ENCODE results near the gene LRRK1.

DNA sequence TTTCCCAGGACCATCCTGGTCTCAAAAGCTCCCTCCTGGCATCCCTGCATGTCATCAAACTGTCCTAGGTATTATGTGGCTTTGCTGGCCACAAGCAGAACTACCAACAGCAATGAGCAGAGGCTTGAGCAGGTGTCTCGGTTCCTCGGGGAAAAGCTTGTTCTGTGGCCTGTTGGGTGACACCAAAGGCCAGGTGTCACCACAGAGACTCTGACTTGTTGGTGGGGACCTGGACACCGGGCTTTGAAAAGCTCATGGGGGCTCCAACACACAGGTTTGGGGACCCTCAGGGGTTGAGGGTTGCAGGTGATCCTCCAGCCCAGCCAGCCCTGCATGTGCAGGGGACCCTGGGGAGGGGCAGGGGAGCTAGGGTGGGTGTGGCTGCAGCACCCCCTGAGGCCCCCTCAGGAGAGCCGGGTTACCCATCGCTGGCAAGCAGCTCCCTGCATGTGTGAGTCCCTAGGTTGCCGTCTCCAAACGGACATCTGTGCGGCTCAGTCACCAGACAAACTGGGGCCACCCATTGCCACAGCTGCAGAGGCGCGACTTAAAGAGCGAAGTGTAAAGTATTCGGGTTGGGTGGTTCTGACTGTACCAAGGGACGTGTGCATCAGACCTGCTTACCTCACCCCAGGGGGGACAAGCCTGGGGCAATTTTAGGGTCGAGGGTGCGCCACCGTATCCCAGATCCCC is 192.6 kb downstream of the LRRK1 start:
- TF ChIP-seq TCF12 (IDR thresholded peaks at IDR 0.05; ENCODE audit: low read depth) = no peak
- TF ChIP-seq TAF1 (IDR thresholded peaks at IDR 0.05; ENCODE audit: low read depth) = no peak
- TF ChIP-seq FOXM1 (IDR thresholded peaks at IDR 0.05; ENCODE audit: borderline replicate concordance, low read depth) = no peak
- no peak for TF ChIP-seq YY1 (IDR thresholded peaks at IDR 0.05; ENCODE audit: low read depth)
- TF ChIP-seq EP300 (IDR thresholded peaks at IDR 0.05; ENCODE audit: borderline replicate concordance) = no peak
- TF ChIP-seq, protein P1, sequence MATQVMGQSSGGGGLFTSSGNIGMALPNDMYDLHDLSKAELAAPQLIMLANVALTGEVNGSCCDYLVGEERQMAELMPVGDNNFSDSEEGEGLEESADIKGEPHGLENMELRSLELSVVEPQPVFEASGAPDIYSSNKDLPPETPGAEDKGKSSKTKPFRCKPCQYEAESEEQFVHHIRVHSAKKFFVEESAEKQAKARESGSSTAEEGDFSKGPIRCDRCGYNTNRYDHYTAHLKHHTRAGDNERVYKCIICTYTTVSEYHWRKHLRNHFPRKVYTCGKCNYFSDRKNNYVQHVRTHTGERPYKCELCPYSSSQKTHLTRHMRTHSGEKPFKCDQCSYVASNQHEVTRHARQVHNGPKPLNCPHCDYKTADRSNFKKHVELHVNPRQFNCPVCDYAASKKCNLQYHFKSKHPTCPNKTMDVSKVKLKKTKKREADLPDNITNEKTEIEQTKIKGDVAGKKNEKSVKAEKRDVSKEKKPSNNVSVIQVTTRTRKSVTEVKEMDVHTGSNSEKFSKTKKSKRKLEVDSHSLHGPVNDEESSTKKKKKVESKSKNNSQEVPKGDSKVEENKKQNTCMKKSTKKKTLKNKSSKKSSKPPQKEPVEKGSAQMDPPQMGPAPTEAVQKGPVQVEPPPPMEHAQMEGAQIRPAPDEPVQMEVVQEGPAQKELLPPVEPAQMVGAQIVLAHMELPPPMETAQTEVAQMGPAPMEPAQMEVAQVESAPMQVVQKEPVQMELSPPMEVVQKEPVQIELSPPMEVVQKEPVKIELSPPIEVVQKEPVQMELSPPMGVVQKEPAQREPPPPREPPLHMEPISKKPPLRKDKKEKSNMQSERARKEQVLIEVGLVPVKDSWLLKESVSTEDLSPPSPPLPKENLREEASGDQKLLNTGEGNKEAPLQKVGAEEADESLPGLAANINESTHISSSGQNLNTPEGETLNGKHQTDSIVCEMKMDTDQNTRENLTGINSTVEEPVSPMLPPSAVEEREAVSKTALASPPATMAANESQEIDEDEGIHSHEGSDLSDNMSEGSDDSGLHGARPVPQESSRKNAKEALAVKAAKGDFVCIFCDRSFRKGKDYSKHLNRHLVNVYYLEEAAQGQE (IDR thresholded peaks at IDR 0.05; ENCODE audit: low read depth) = no peak
- no peak for TF ChIP-seq CEBPB (IDR thresholded peaks at IDR 0.05)
- no peak for TF ChIP-seq EGR1 (IDR thresholded peaks at IDR 0.05)
- TF ChIP-seq ZBTB7A (IDR thresholded peaks at IDR 0.05; ENCODE audit: low read depth) = no peak
- no peak for TF ChIP-seq CREB1 (IDR thresholded peaks at IDR 0.05; ENCODE audit: low read depth)
- no peak for TF ChIP-seq RAD21 (IDR thresholded peaks at IDR 0.05; ENCODE audit: low read depth)
